ENCODE measurements around the gene BRINP3. TPM values are rescaled to one million over a fixed set of nuclear protein-coding genes. Genes with fewer than 3 reads are reported as not detected.

BRINP3 gene
- total RNA-seq, 1 experiment from 2014 or later: not detected

GRCh38 chr1:190067592-190067991 is 410.1 kb downstream of the BRINP3 start:
- no peak overlapping the region for H2BK120ac ChIP-seq (ENCODE audit: low read depth, low read length, poor library complexity, severe bottlenecking)
- H2BK15ac ChIP-seq (ENCODE audit: low read depth, low read length): no peak overlapping the region
- H3K9ac ChIP-seq (ENCODE audit: extremely low read depth, insufficient read length, low read length): no peak overlapping the region
- H3K18ac ChIP-seq (ENCODE audit: insufficient read length, low read depth, low read length): no peak overlapping the region
- no peak overlapping the region for H4K5ac ChIP-seq (ENCODE audit: insufficient read length, low read depth, low read length)
- no peaks in the 10 kb centered on the region for H3K23me2 ChIP-seq (ENCODE audit: insufficient read length, low read depth, low read length, poor library complexity, severe bottlenecking)
- no peak overlapping the region for H3K14ac ChIP-seq (ENCODE audit: insufficient read depth, low read length)
- no CpG with 5 or more reads among the region's 3 CpGs for WGBS (ENCODE audit: extremely low coverage, insufficient read length, low lambda C conversion rate)
- DNase-seq: no peak
- H4K91ac ChIP-seq (ENCODE audit: insufficient read length, low read depth, low read length): no peak overlapping the region
- H2AFZ ChIP-seq (ENCODE audit: low read length): no peak overlapping the region
- Mint-ChIP-seq H3K27ac (no peak overlapping the region), H3K36me3 (ENCODE audit: insufficient read depth in 1 of 3, low read depth in 3 of 3) (no peaks in the 10 kb centered on the region), H3K27me3 (ENCODE audit: low read depth) (no peaks in the 10 kb centered on the region; the same call in none of the 2 replicates), H3K4me3 (no peak overlapping the region), H3K4me1 (no peaks in the 10 kb centered on the region), H3K9me3 (no peaks in the 10 kb centered on the region)
- H3K4ac ChIP-seq (ENCODE audit: low read depth, low read length): no peak overlapping the region
- H2BK20ac ChIP-seq (ENCODE audit: low read depth, low read length, poor library complexity, severe bottlenecking): no peak overlapping the region
- no peak overlapping the region for H3T11ph ChIP-seq (ENCODE audit: low read length)
- no peak for TF ChIP-seq CTCF (conservative IDR thresholded peaks at IDR 0.05)
- no peaks in the 10 kb centered on the region for H3K79me1 ChIP-seq (ENCODE audit: insufficient read depth, low read depth, low read length, poor library complexity, severe bottlenecking)
- no peaks in the 10 kb centered on the region for H3K27me3 ChIP-seq (ENCODE audit: insufficient read depth, low read length)
- no peak overlapping the region for H3K23ac ChIP-seq (ENCODE audit: insufficient read length, low read depth, low read length)
- no peak overlapping the region for H2BK12ac ChIP-seq (ENCODE audit: insufficient read length, low read depth, low read length)
- no peak overlapping the region for H3K4me2 ChIP-seq (ENCODE audit: insufficient read depth, insufficient read length, low read length)
- no peak overlapping the region for H2AK5ac ChIP-seq (ENCODE audit: insufficient read length, low read length)
- no peak overlapping the region for H3K56ac ChIP-seq (ENCODE audit: insufficient read length, low read depth, low read length)
- H3K27ac ChIP-seq (ENCODE audit: insufficient read length, low read depth, low read length): no peak overlapping the region
- no peaks in the 10 kb centered on the region for H4K20me1 ChIP-seq (ENCODE audit: control insufficient read depth, insufficient read depth, insufficient read length)
- no peaks in the 10 kb centered on the region for H3K4me1 ChIP-seq (ENCODE audit: insufficient read depth, low read length)
- H4K8ac ChIP-seq (replicated peaks; ENCODE audit: insufficient read length, low read depth, low read length): no peak overlapping the region
- H3K9me3 ChIP-seq (ENCODE audit: control insufficient read depth, low read depth, low read length): no peaks in the 10 kb centered on the region
- H2BK5ac ChIP-seq (ENCODE audit: insufficient read length, low read length): no peak overlapping the region
- H3K79me2 ChIP-seq (ENCODE audit: insufficient read depth, low read length): no peaks in the 10 kb centered on the region
